SK-N-MC (cell line): ENCODE data around the gene COL18A1.

Source experiments
- EZH2 ChIP-seq: fragments of 200-600 bp; sonication (generic); IDR thresholded peaks from one replicate; pipeline ENCODE4 v1.6.1; 2017; ENCODE audit warnings: antibody characterized with exemption
- POLR2AphosphoS5 ChIP-seq: IDR thresholded peaks from 2 replicates; pipeline ENCODE4 v1.6.1; 2012; ENCODE audit warnings: mild to moderate bottlenecking, low read depth, low read length, borderline replicate concordance

DNA sequence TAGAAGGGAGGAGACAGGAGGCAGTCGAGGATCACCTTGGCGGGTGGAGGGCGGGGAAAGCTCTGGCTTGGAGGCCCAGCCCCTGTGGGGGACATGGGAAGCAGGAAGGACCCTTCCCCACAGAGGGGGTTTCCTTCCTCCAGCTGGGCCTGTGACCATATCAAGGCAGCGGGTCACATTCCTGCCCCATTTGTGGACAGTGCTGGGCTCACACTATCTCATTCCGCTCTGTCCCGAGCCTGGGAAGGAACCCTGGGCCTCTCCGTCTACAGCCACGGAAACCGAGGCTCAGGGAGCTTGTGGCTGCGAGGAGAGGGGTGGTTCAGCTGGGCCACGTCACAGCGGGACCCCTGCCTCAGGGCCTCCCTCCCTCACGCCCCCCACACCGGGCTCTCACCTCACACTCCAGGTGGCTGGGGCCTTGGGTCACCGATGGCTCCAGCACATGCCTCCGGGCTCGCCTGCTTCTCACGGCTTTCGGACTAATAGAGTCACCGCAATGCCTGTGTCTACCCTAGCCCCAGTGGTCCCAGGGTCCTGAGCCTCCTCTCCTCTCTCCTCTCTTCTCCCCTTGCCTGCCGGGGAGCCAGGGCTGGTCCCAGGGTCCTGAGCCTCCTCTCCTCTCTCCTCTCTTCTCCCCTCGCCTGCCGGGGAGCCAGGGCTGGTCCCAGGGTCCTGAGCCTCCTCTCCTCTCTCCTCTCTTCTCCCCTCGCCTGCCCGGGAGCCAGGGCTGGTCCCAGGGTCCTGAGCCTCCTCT is 80.9 kb downstream of the COL18A1 start:
- TF ChIP-seq POLR2AphosphoS5 (no peak), EZH2 (no peak)
